Posterior vena cava (tissue), 2 donors: Measurements from ENCODE around the gene OLFM4. TPM values are rescaled to one million over a fixed set of nuclear protein-coding genes. Genes with fewer than 3 reads are reported as not detected.

ENCODE experiments used
- total RNA-seq, 2 donors: library from RNA; stranded (reverse); fragmentation: NEBNext Ultra II Directional; extraction: Animal tissue kit (Norgen Biotek cat#: 25700); gene quantifications; one replicate each; pipeline ENCODE4 v1.2.1, GENCODE V29; 2021
- donor health status: DM: yes; HTN: yes; CAD: no.
- donor health status: DM: yes; HTN: yes; CAD: no.

Gene OLFM4
- total RNA-seq, 2 donors from 2014 or later, result 0.19 to 0.51 TPM

Other genes starting within 250 kb of the OLFM4 start
- not detected for gene PCDH8, start 180.2 kb upstream of the OLFM4 start, total RNA-seq